Peyer's patch (tissue), 4 donors: ENCODE measurements around the gene STK17B. TPM values are rescaled to one million over a fixed set of nuclear protein-coding genes. Genes with fewer than 3 reads are reported as not detected.

Experiments
- DNase-seq, 3 donors: peaks; one replicate each; pipeline ENCODE4 v3.0.0-alpha.2; 2017 to 2019
- H3K27ac ChIP-seq, 4 donors: fragments of 200-600 bp; sonication (generic); one replicate each; pipeline ENCODE4 v1.5.1; 2016 to 2019
- H3K27me3 ChIP-seq, 2 donors: fragments of 200-600 bp; sonication (generic); one replicate each; pipeline ENCODE4 v1.5.1; 2019
- H3K36me3 ChIP-seq, 3 donors: fragments of 200-600 bp; sonication (generic); one replicate each; pipeline ENCODE4 v1.5.1; 2016 to 2019
- H3K4me1 ChIP-seq, 4 donors: fragments of 200-600 bp; sonication (generic); one replicate each; pipeline ENCODE4 v1.5.1; 2016 to 2019
- H3K4me3 ChIP-seq, 4 donors: fragments of 200-600 bp; sonication (generic); 1 replicate in 3 of 4; 2 replicates in 1 of 4; pipeline ENCODE4 v1.5.1; 2016 to 2019; ENCODE audit warnings: mild to moderate bottlenecking in 1 of 4
- H3K9me3 ChIP-seq, 4 donors: fragments of 200-600 bp; sonication (generic); one replicate each; pipeline ENCODE4 v1.5.1; 2016 to 2019; ENCODE audit warnings: mild to moderate bottlenecking in 1 of 4
- POLR2A ChIP-seq, 2 donors: fragments of 450-650 bp; IDR thresholded peaks; one replicate each; pipeline ENCODE4 v1.5.1; 2017; ENCODE audit warnings: antibody characterized with exemption in 2 of 2, mild to moderate bottlenecking in 2 of 2, moderate library complexity in 2 of 2
- total RNA-seq, 4 donors: library from RNA; depleted of rRNA; stranded (reverse); fragments of >200 nt; gene quantifications; one replicate each; pipeline ENCODE4 v1.1.0, GENCODE V29; 2016
- TF ChIP-seq, protein P1 (sequence below), 6 experiments: fragments of 450-650 bp in 4 of 6; fragments of 200-600 bp in 2 of 6; sonication (generic) in 1 of 6; IDR thresholded peaks; one replicate each; pipeline ENCODE4 v1.5.1; 2017 to 2019; ENCODE audit warnings: antibody characterized with exemption in 6 of 6, mild to moderate bottlenecking in 3 of 6, moderate library complexity in 1 of 6

Gene STK17B
- total RNA-seq, result 100 to 1,000 TPM in 1 of 4 donors, 10 to 100 TPM in 3; 47.3 to 123 (median 56.3) TPM

DNA sequence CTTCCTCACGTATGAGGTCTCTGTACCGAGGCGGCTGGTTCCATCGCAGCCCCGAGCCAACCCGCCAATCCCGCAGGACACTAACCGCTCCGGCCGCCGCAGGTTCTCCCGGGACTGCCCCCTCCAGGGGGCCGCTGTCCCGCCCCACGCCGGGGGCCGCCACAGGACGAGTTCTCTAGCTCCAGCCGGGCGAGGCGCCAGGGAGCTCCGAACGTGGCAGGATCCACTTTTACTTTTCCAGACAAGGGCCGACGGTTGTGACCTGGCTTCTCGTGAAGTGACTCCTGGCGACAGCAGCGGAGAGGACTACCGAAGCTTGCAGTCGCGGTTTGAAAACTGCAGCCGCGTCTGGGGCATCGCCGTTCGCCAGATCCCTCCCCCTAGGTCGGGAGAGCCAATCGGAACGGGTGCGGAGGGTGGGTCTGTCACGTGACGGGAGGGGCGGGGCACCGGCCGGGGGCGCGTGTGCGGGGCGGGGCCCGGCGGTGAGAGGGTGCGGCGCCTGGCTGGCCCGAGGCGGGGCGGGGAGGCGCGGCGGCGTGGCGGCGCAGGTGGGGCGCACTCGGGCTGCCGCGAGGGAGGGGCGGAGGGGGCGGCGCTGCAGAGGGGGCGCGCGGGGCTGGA is at the start of gene STK17B:
Gene STK17B (minus strand): TSS at position 331 of the 624 bp plus-strand sequence. CDS start 8,195 bp downstream, outside the sequence.
- H3K9me3 ChIP-seq, result no peaks in the 10 kb centered on the region
- H3K4me3 ChIP-seq, result peak within 1 kb of the TSS; percentile 64 to 99 (median 88)
- DNase-seq, result peak; percentile 97 to 98 (median 98)
- H3K36me3 ChIP-seq, result no peaks in the 10 kb centered on the region
- H3K27me3 ChIP-seq, result no peaks in the 10 kb centered on the region
- TF ChIP-seq, protein P1, sequence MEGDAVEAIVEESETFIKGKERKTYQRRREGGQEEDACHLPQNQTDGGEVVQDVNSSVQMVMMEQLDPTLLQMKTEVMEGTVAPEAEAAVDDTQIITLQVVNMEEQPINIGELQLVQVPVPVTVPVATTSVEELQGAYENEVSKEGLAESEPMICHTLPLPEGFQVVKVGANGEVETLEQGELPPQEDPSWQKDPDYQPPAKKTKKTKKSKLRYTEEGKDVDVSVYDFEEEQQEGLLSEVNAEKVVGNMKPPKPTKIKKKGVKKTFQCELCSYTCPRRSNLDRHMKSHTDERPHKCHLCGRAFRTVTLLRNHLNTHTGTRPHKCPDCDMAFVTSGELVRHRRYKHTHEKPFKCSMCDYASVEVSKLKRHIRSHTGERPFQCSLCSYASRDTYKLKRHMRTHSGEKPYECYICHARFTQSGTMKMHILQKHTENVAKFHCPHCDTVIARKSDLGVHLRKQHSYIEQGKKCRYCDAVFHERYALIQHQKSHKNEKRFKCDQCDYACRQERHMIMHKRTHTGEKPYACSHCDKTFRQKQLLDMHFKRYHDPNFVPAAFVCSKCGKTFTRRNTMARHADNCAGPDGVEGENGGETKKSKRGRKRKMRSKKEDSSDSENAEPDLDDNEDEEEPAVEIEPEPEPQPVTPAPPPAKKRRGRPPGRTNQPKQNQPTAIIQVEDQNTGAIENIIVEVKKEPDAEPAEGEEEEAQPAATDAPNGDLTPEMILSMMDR (IDR thresholded peaks at IDR 0.05), result peak in 3 of 6 experiments; percentile 15 to 20 (median 19)
- peak; percentile 95 to 99 for TF ChIP-seq POLR2A (IDR thresholded peaks at IDR 0.05)
- peak within 1 kb of the TSS; percentile 92 to 99 (median 96) for H3K27ac ChIP-seq
- peaks cover 0 to 5% (median 0%) of the 10 kb centered on the region in 4 donors for H3K4me1 ChIP-seq

DNA sequence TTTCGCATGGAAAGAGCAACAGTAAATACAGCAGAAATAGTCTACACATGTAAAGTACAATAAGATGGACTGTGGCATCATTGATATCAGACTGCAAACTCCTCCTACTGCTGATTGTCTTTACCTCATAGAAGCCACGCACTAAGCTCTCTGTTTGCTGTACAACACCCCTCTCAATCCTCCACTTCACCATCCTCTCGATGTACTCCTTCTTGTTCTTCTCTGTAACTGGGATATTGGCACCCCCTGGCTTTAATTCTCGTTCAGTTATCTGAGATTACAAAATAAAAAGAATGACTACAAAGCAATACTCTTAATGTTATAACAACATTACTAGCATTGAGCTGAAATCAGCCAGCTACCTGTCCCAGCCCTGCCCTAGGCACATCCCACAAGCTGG is 49.3 kb upstream of the STK17B start:
- H3K4me1 ChIP-seq, result peaks cover 0 to 5% (median 2%) of the 10 kb centered on the region in 4 donors
- H3K27me3 ChIP-seq, result no peaks in the 10 kb centered on the region
- no peak overlapping the region for H3K27ac ChIP-seq
- DNase-seq, result no peak
- no peaks in the 10 kb centered on the region for H3K36me3 ChIP-seq
- TF ChIP-seq, protein P1 (IDR thresholded peaks at IDR 0.05), result peak in 1 of 6 experiments; percentile 7
- no peak for TF ChIP-seq POLR2A (IDR thresholded peaks at IDR 0.05)
- no peaks in the 10 kb centered on the region for H3K9me3 ChIP-seq
- H3K4me3 ChIP-seq, result no peak overlapping the region

DNA sequence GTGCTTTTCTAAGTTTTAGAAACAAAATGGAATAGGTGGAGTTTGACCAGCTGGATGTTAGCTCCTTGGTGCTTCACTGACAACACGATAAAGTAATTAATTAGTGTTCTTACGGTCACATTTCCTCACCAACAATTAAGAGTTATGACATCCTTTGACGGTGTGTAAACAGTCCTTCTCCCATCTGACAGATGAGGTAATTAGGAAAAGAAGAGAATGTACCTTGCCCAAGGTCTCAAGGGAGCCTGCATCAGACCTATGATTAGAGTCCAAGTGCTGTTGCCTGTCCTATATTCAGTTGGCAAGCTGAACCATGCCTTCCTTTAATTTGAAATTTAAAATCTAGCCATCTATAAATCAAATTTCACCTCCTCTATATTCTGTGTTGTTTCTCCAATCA is 48.3 kb upstream of the STK17B start:
- H3K4me1 ChIP-seq, result peaks cover 0 to 5% (median 2%) of the 10 kb centered on the region in 4 donors
- no peaks in the 10 kb centered on the region for H3K36me3 ChIP-seq
- no peak overlapping the region for H3K4me3 ChIP-seq
- no peaks in the 10 kb centered on the region for H3K9me3 ChIP-seq
- H3K27me3 ChIP-seq, result no peaks in the 10 kb centered on the region
- TF ChIP-seq POLR2A (IDR thresholded peaks at IDR 0.05), result no peak
- TF ChIP-seq, protein P1 (IDR thresholded peaks at IDR 0.05), result peak in 1 of 6 experiments; percentile 1
- peak overlapping the region in 1 of 4 donors; percentile 49 for H3K27ac ChIP-seq
- no peak for DNase-seq

DNA sequence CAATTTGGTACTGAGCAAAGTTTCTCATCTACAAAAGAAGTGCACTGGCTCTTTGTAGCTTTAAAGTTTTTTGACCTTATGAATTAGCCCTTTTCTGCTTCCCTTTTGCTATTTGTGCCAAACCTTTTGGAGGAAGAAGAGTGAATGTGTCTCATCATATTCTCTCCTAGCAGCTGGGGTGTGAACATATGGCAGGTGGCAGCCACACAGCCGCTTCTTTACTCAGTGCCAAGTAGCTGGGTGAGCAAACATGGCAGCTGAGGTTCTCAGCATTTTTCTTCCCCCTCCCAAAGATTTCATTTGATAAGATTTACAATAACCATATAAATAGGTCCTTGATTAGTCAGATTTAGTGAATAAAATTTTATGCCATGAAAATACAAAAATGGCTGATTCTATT is 46.7 kb upstream of the STK17B start:
- H3K9me3 ChIP-seq, result no peaks in the 10 kb centered on the region
- DNase-seq, result no peak
- H3K36me3 ChIP-seq, result no peaks in the 10 kb centered on the region
- H3K4me3 ChIP-seq, result no peak overlapping the region
- TF ChIP-seq POLR2A (IDR thresholded peaks at IDR 0.05), result no peak
- TF ChIP-seq, protein P1 (IDR thresholded peaks at IDR 0.05), result no peak
- peaks cover 0 to 5% (median 2%) of the 10 kb centered on the region in 4 donors for H3K4me1 ChIP-seq
- H3K27ac ChIP-seq, result no peak overlapping the region
- H3K27me3 ChIP-seq, result no peaks in the 10 kb centered on the region

DNA sequence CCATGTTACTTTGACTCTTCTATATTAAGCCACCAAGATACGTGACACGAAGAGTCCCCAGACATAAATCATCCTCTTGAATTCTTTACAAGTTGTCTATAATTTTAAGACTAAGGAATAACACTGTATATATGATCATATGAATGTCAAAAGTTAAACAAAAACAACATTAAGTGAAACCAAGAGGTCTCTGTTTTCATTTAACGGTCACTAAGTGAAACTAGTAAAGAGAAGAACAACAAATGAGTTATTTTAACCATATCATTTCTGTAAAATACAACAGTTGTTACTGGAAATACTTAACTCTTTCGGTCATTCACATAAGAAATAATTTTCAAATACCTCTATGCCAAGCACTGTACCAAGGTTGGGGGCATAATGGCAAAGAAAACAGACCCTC is 45.7 kb upstream of the STK17B start:
- no peaks in the 10 kb centered on the region for H3K36me3 ChIP-seq
- no peak for DNase-seq
- no peaks in the 10 kb centered on the region for H3K9me3 ChIP-seq
- H3K27ac ChIP-seq, result no peak overlapping the region
- H3K27me3 ChIP-seq, result no peaks in the 10 kb centered on the region
- no peak for TF ChIP-seq POLR2A (IDR thresholded peaks at IDR 0.05)
- TF ChIP-seq, protein P1 (IDR thresholded peaks at IDR 0.05), result no peak
- H3K4me3 ChIP-seq, result no peak overlapping the region
- peaks cover 0 to 5% (median 2%) of the 10 kb centered on the region in 4 donors for H3K4me1 ChIP-seq
